Ascending aorta (tissue), 2 donors: ENCODE results near the gene EVI5L. TPM values are rescaled to one million over a fixed set of nuclear protein-coding genes. Genes with fewer than 3 reads are reported as not detected.

Experiments used
- DNase-seq, 2 donors: peaks; one replicate each; pipeline ENCODE4 v3.0.0-alpha.2; 2019; ENCODE audit warnings: low spot score in 2 of 2
- H3K27ac ChIP-seq, 2 donors: fragments of 200-600 bp; sonication (generic); one replicate each; pipeline ENCODE4 v1.5.1; 2016 to 2017; ENCODE audit warnings: mild to moderate bottlenecking in 1 of 2
- H3K27me3 ChIP-seq: fragments of 200-600 bp; sonication (generic); one replicate; pipeline ENCODE4 v1.5.1; 2017
- H3K36me3 ChIP-seq, 2 donors: fragments of 200-600 bp; sonication (generic); one replicate each; pipeline ENCODE4 v1.5.1; 2016
- H3K4me1 ChIP-seq, 2 donors: fragments of 200-600 bp; sonication (generic); one replicate each; pipeline ENCODE4 v1.5.1; 2016 to 2017; ENCODE audit warnings: mild to moderate bottlenecking in 1 of 2
- H3K4me3 ChIP-seq, 2 donors: fragments of 200-600 bp; sonication (generic); one replicate each; pipeline ENCODE4 v1.5.1; 2016 to 2017; ENCODE audit warnings: mild to moderate bottlenecking in 1 of 2
- H3K9me3 ChIP-seq, 2 donors: fragments of 200-600 bp; sonication (generic); one replicate each; pipeline ENCODE4 v1.5.1; 2016
- intact Hi-C: fragments of 100-400 bp; cut with DNase I; formaldehyde crosslinking; loops from one replicate; pipeline ENCODE4 v1.15.1; 2023
- total RNA-seq: library from RNA; depleted of rRNA; stranded (reverse); fragments of >200 nt; gene quantifications from one replicate; pipeline ENCODE4 v1.1.0, GENCODE V29; 2016
- TF ChIP-seq, protein P1 (sequence below), 3 experiments: fragments of 200-600 bp in 2 of 3; fragments of 450-650 bp in 1 of 3; sonication (generic) in 2 of 3; IDR thresholded peaks; one replicate each; pipeline ENCODE4 v1.5.1; 2016 to 2019; ENCODE audit warnings: antibody characterized with exemption in 3 of 3, mild to moderate bottlenecking in 1 of 3, moderate library complexity in 1 of 3

Gene EVI5L
- total RNA-seq, 1 donor from 2014 or later: 27.7 TPM

GRCh38 chr19:7850000-7850813 is 20.2 kb downstream of the EVI5L start:
- H3K27ac ChIP-seq: no peak overlapping the region
- intact Hi-C loops: loop anchor here (5.0 kb wide), 1 partner anchor 157 kb away; the partner anchor contains the start of gene ELAVL1
- H3K4me1 ChIP-seq: no peaks in the 10 kb centered on the region
- no peak for DNase-seq
- TF ChIP-seq, protein P1, sequence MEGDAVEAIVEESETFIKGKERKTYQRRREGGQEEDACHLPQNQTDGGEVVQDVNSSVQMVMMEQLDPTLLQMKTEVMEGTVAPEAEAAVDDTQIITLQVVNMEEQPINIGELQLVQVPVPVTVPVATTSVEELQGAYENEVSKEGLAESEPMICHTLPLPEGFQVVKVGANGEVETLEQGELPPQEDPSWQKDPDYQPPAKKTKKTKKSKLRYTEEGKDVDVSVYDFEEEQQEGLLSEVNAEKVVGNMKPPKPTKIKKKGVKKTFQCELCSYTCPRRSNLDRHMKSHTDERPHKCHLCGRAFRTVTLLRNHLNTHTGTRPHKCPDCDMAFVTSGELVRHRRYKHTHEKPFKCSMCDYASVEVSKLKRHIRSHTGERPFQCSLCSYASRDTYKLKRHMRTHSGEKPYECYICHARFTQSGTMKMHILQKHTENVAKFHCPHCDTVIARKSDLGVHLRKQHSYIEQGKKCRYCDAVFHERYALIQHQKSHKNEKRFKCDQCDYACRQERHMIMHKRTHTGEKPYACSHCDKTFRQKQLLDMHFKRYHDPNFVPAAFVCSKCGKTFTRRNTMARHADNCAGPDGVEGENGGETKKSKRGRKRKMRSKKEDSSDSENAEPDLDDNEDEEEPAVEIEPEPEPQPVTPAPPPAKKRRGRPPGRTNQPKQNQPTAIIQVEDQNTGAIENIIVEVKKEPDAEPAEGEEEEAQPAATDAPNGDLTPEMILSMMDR (IDR thresholded peaks at IDR 0.05): no peak
- no peaks in the 10 kb centered on the region for H3K27me3 ChIP-seq
- no peak overlapping the region for H3K4me3 ChIP-seq
- H3K36me3 ChIP-seq: peaks cover 0 to 2% of the 10 kb centered on the region in 2 donors
- H3K9me3 ChIP-seq: no peaks in the 10 kb centered on the region

- Histone ChIP-seq H3K36me3 (peaks cover 0 to 2% of the 10 kb centered on the region in 2 donors), H3K4me3 (no peak overlapping the region), H3K9me3 (no peaks in the 10 kb centered on the region), H3K27ac (no peak overlapping the region), H3K27me3 (no peaks in the 10 kb centered on the region), H3K4me1 (no peaks in the 10 kb centered on the region)
- TF ChIP-seq, protein P1 (IDR thresholded peaks at IDR 0.05): no peak
- no peak for DNase-seq
- intact Hi-C loops: loop anchor here (5.0 kb wide), 1 partner anchor 156 kb away; the partner anchor contains the start of gene ELAVL1
Measured at GRCh38 chr19:7850945-7851622, 21.1 kb downstream of the EVI5L start.

DNA sequence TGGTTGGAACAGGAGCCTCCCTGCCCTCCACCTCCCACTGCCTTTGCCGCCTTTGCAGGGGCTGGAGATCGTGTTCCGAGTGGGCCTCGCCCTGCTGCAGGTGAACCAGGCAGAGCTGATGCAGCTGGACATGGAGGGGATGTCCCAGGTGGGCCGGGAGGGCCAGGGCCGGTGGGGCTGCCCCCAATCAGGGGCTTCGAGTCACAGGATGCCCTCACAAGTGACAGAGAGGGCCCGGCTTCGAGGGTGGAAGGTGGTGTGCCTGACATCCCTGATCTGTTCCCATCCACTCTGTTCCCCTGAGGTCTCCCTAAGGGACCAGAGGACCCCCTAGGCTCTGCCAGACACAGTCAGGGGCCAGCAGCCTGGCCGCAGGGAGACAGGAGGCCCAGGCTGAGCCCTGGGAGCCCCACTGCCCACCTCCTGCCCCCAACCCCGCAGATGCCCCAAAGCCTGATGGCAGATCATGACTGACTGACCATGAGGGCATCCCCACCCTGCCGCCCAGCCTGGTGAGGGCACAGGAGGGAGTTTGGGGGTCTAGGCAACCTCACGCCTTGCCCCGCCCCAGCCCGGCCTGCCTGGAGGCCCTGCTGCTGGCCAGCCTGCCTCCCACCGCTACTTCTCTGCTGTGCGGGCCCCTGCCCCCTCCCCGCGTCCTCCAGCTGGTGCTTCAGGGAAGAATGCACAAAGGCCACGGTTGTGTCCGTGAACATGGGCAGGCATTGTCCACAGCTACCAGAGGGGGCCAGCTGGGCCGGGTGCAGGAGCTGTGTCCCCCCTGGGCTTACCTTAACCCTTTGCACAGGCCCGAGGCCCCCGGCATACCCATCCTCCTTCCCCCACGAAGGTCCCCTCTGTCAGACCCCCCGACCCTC is 21.8 kb downstream of the EVI5L start:
- TF ChIP-seq, protein P1 (IDR thresholded peaks at IDR 0.05): no peak
- no peak overlapping the region for H3K4me3 ChIP-seq
- peaks cover 0 to 2% of the 10 kb centered on the region in 2 donors for H3K36me3 ChIP-seq
- no peaks in the 10 kb centered on the region for H3K27me3 ChIP-seq
- no peak overlapping the region for H3K27ac ChIP-seq
- intact Hi-C loops: loop anchor here (5.0 kb wide), 1 partner anchor 155 kb away; the partner anchor contains the start of gene ELAVL1
- no peaks in the 10 kb centered on the region for H3K4me1 ChIP-seq
- no peaks in the 10 kb centered on the region for H3K9me3 ChIP-seq
- no peak for DNase-seq

- intact Hi-C loops: loop anchor here (5.0 kb wide), 1 partner anchor 154 kb away; the partner anchor contains the start of gene ELAVL1
- TF ChIP-seq, protein P1 (IDR thresholded peaks at IDR 0.05): peak; percentile 55 to 81 (median 71)
- DNase-seq: no peak
- Histone ChIP-seq H3K36me3 (peaks cover 2 to 5% of the 10 kb centered on the region in 2 donors), H3K27ac (no peak overlapping the region), H3K4me3 (no peak overlapping the region), H3K4me1 (no peaks in the 10 kb centered on the region), H3K27me3 (no peaks in the 10 kb centered on the region), H3K9me3 (no peaks in the 10 kb centered on the region)
Measured at GRCh38 chr19:7852851-7853769, 23.1 kb downstream of the EVI5L start.
